ENCODE measurements around the gene PAX2.

The PAX2 gene

DNA sequence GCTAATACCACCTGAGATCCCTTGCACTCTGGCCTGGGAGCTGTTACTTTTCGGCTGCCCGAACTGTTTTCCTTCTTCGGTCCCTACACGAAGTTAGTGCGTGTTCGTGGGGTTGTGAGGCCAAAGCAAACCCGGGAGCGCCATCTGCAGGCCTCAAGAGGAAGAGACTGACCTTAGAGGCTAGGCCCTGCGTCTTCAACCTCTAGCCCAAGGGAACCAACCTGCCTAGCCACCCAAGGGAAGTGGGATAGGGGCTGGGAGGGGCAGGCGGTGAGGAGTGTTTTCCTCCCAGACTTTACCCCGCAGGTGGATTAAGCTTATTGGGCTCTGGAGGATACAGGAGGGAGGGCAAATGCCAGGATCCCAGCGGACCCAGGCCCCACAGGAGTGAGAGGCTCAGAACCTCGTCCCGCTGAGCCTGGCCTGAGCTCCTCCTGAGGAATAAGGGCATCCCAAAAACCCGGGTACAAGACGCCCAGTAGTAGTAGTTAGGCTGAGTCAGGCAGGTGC is 1.7 kb upstream of the PAX2 start:
- in situ Hi-C loops (cut with MboI; ENCODE audit: low sequenced_read_pairs, unreplicated experiment) = loop anchor here (25.0 kb wide), 1 partner anchor 181 kb away; no protein-coding TSS in a partner anchor
- peak; percentile 85 for DNase-seq (ENCODE audit: low spot score)
- TF ChIP-seq, protein P1, sequence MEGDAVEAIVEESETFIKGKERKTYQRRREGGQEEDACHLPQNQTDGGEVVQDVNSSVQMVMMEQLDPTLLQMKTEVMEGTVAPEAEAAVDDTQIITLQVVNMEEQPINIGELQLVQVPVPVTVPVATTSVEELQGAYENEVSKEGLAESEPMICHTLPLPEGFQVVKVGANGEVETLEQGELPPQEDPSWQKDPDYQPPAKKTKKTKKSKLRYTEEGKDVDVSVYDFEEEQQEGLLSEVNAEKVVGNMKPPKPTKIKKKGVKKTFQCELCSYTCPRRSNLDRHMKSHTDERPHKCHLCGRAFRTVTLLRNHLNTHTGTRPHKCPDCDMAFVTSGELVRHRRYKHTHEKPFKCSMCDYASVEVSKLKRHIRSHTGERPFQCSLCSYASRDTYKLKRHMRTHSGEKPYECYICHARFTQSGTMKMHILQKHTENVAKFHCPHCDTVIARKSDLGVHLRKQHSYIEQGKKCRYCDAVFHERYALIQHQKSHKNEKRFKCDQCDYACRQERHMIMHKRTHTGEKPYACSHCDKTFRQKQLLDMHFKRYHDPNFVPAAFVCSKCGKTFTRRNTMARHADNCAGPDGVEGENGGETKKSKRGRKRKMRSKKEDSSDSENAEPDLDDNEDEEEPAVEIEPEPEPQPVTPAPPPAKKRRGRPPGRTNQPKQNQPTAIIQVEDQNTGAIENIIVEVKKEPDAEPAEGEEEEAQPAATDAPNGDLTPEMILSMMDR (IDR thresholded peaks at IDR 0.05; ENCODE audit: borderline replicate concordance, control extremely low read depth, extremely low read depth, insufficient read depth, missing control alignments) = peak; percentile 64

DNA sequence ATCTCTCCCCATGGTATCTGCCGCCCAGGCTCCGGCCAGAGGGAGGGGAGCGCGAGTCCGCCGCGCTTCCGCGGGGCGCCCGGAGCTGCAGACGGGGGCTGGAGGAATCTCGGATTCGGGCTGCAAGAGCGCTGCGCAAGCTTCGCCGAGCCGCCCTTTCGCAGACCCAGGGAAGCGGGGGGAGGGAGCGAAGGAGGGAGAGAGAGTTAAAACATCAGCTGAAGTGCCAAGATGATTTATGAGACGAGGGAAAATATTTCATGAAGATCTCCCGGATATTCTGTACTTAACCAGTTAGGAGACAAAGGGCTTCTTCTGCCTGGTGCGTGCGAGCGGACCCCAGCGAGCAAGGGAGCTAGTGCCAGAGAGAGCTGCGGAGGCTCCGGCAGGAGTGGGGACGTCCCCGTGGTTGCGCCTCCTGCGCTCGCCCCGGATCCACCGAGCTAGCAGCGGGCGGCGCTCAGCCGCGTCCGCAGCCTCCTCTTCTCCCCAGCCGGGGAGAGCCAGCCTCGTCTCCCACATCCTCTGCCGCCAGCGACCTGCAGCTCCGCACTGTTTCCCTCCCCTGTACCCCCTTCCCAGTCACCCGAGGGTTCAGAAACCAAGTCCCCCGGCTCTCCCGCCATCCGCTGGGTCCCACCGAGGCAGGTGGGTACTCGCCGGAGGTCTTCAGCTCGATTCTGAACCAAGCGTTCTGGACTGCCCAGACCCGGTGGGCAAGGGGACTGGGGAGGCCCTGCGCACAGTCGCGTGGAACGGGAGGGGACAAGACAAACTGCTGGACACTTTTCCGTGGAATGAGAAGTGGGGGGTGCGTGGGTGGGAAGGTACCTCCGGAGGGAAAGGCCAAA is 1.0 kb upstream of the PAX2 start:
- in situ Hi-C loops (cut with MboI; ENCODE audit: low sequenced_read_pairs, unreplicated experiment) = loop anchor here (25.0 kb wide), 1 partner anchor 182 kb away; no protein-coding TSS in a partner anchor
- peak; percentile 75 for DNase-seq (ENCODE audit: low spot score)
- TF ChIP-seq, protein P1 (IDR thresholded peaks at IDR 0.05; ENCODE audit: borderline replicate concordance, control extremely low read depth, extremely low read depth, insufficient read depth, missing control alignments) = no peak

DNA sequence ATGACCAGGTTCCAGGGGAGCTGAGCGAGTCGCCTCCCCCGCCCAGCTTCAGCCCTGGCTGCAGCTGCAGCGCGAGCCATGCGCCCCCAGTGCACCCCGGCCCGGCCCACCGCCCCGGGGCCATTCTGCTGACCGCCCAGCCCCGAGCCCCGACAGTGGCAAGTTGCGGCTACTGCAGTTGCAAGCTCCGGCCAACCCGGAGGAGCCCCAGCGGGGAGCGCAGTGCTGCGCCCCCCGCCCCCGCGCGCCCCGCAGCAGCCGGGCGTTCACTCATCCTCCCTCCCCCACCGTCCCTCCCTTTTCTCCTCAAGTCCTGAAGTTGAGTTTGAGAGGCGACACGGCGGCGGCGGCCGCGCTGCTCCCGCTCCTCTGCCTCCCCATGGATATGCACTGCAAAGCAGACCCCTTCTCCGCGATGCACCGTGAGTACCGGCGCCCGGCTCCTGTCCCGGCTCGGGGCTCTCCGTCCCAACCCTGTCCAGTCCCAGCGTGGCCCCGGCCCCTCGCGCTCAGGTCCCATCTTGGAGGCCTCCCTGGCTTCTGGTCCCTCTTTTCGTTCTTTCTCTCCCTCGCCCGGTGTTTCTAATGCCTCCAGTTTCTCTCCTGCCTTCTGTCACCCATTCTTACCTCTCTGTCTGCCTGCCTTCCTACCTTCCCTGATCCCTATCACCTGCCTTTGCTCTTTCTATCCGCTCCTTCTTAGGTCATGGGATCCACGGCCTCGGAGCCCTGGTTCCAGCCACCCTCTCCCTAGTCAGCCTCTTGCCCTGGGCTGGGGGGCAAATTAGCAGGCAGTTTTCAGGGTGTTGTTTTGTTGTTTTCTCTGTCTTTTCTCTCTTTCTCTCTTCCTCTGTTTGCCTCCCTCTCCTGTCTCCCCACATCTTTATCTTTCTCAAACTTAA is 751 bp downstream of the PAX2 start:
- DNase-seq (ENCODE audit: low spot score) = no peak
- TF ChIP-seq, protein P1 (IDR thresholded peaks at IDR 0.05; ENCODE audit: borderline replicate concordance, control extremely low read depth, extremely low read depth, insufficient read depth, missing control alignments) = no peak
- in situ Hi-C loops (cut with MboI; ENCODE audit: low sequenced_read_pairs, unreplicated experiment) = loop anchor here (25.0 kb wide), 1 partner anchor 184 kb away; no protein-coding TSS in a partner anchor

DNA sequence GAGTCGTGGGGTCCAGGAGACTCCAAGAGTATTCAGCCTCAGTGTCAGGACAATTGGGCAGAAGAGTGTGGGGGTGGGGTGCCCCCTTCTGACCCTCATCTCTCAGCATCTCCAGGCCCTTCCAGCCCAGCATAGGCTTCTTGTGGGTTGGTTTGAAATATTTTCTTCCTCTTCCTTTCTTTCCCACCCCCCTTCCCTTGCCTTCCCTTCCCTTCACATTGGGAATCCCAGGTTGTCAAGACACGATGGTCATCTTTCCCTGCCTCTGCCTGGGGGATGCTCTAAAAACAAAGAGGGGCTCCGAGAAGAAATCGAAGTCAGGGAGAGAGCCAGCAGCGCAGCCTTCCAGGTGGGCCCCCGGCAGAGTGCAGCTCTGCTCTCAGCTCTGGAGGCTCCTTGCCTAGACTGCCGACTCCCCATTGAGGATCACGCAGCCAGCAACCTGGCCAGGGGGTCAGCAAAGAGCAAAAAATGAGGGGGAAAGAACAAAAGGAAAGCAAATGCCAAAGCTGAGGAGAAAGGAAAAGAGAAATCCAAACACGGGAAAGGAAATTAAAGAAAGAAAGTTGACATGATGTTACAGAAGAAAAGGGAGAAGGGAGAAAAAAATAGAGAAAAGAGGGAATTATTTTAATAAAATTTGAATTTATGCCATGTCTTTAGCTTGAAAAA is 1.5 kb downstream of the PAX2 start:
- TF ChIP-seq, protein P1 (IDR thresholded peaks at IDR 0.05; ENCODE audit: borderline replicate concordance, control extremely low read depth, extremely low read depth, insufficient read depth, missing control alignments) = no peak
- DNase-seq (ENCODE audit: low spot score) = no peak
- in situ Hi-C loops (cut with MboI; ENCODE audit: low sequenced_read_pairs, unreplicated experiment) = loop anchor here (25.0 kb wide), 1 partner anchor 185 kb away; no protein-coding TSS in a partner anchor

DNA sequence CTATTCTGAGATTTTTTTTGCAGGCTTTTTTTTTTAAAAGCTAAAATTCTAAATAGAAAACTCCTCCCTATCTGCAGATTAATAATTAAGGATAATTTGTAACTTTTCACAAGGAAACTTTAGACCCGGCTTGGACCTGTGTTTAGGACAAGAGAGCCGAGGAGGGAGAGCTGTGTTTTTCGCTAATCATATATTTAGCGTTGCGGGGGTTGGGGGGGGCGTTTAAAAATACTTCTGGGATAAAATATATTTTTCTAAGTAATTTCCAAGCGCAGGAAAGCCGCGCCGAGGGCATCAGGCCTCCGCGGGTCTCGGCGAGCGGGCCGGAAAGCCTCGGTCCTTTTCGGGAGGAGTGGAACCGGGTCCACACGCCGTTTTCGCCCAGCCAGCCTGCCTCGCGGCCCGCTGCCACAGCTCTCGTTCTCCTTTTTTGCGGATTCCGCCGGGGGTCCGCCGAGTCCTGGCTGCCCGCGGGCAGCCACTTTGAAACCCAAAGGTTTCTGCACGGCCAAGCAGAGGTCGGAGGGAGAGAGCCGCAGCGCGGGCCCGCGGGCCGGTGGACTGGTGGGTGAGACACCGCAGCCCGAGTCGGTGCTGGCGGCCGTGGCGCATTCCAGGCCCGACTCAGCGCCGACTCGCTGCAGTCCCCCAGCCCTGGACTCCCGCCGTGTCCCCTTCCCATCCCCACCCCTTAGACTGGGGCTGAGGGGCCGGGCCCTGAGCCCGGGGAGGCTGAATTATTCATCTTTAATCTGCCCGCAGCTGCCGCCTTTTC is 2.3 kb downstream of the PAX2 start:
- TF ChIP-seq, protein P1 (IDR thresholded peaks at IDR 0.05; ENCODE audit: borderline replicate concordance, control extremely low read depth, extremely low read depth, insufficient read depth, missing control alignments) = no peak
- in situ Hi-C loops (cut with MboI; ENCODE audit: low sequenced_read_pairs, unreplicated experiment) = loop anchor here (25.0 kb wide), 1 partner anchor 185 kb away; no protein-coding TSS in a partner anchor

More for the DNA sequence above, 2.3 kb downstream of the PAX2 start:
- peak; percentile 26 for DNase-seq (ENCODE audit: low spot score)
